SK-MEL-5 (cell line): ENCODE results near the gene CCL24. TPM values are rescaled to one million over a fixed set of nuclear protein-coding genes. Genes with fewer than 3 reads are reported as not detected.
"Not testable (repeated sequence)": the region's sequence is repeated elsewhere in the genome, so short reads cannot be mapped to it uniquely, and the experiment has no call there.

Experiments used
- DNase-seq: peaks from one replicate; pipeline ENCODE4 v3.0.0-alpha.2; 2016; ENCODE audit warnings: low read depth, low spot score
- in situ Hi-C: cut with HindIII; loops from 2 replicates; pipeline ENCODE4 v1.10.0; 2016; ENCODE audit warnings: low sequenced_read_pairs, high pct_unique_total_duplicates, low pct_unique_long_range_greater_than_20kb
- total RNA-seq: library from RNA; depleted of rRNA; stranded (reverse); fragments of >200 nt; shearing (Covaris generic); gene quantifications from 2 replicates; pipeline ENCODE4 v1.2.3, GENCODE V29; 2014

The CCL24 gene
- total RNA-seq, 1 experiment from 2014 or later, result not detected

GRCh38 chr7:75830978-75831377, 17.4 kb upstream of the CCL24 start:
- in situ Hi-C loops, result no loop called here
- no peak for DNase-seq

GRCh38 chr7:75829656-75830055, 16.1 kb upstream of the CCL24 start:
- in situ Hi-C loops, result not testable (repeated sequence)

GRCh38 chr7:75823198-75823910, 9.7 kb upstream of the CCL24 start:
- in situ Hi-C loops, result no loop called here
- no peak for DNase-seq

More at GRCh38 chr7:75829656-75830055, 16.1 kb upstream of the CCL24 start:
- DNase-seq, result peak; percentile 75

- in situ Hi-C loops, result no loop called here
These were observed 7.1 kb upstream of the CCL24 start for GRCh38 chr7:75820688-75821087.

GRCh38 chr7:75819711-75820110, 6.1 kb upstream of the CCL24 start:
- no peak for DNase-seq
- in situ Hi-C loops, result no loop called here

More at GRCh38 chr7:75820688-75821087, 7.1 kb upstream of the CCL24 start:
- no peak for DNase-seq

GRCh38 chr7:75818472-75818871, 4.9 kb upstream of the CCL24 start:
- DNase-seq, result no peak
- in situ Hi-C loops, result no loop called here

GRCh38 chr7:75817116-75817515, 3.5 kb upstream of the CCL24 start:
- in situ Hi-C loops, result no loop called here
- no peak for DNase-seq

- in situ Hi-C loops, result no loop called here
- DNase-seq, result no peak
These were observed 1.9 kb upstream of the CCL24 start for GRCh38 chr7:75815418-75816064.

- no peak for DNase-seq
These were observed 871 bp upstream of the CCL24 start for GRCh38 chr7:75814407-75814947.

GRCh38 chr7:75813084-75813483, 522 bp downstream of the CCL24 start:
- no peak for DNase-seq
- in situ Hi-C loops, result no loop called here

More at GRCh38 chr7:75814407-75814947, 871 bp upstream of the CCL24 start:
- in situ Hi-C loops, result no loop called here

GRCh38 chr7:75811894-75812678, 1.5 kb downstream of the CCL24 start:
- no peak for DNase-seq
- in situ Hi-C loops, result no loop called here

GRCh38 chr7:75809396-75809795, 4.2 kb downstream of the CCL24 start:
- in situ Hi-C loops, result no loop called here
- DNase-seq, result no peak

- in situ Hi-C loops, result no loop called here
- no peak for DNase-seq
These were observed 5.5 kb downstream of the CCL24 start for GRCh38 chr7:75808106-75808505.

- in situ Hi-C loops, result no loop called here
- no peak for DNase-seq
These were observed 6.2 kb downstream of the CCL24 start for GRCh38 chr7:75807452-75807851.

- in situ Hi-C loops, result no loop called here
- DNase-seq, result no peak
These were observed 6.9 kb downstream of the CCL24 start for GRCh38 chr7:75806560-75807307.

- no peak for DNase-seq
- in situ Hi-C loops, result no loop called here
These were observed 8.9 kb downstream of the CCL24 start for GRCh38 chr7:75804705-75805104.

GRCh38 chr7:75804004-75804403, 9.6 kb downstream of the CCL24 start:
- in situ Hi-C loops, result no loop called here
- DNase-seq, result no peak

- no peak for DNase-seq
- in situ Hi-C loops, result no loop called here
These were observed 11.1 kb downstream of the CCL24 start for GRCh38 chr7:75802552-75802821.
